Small intestine (tissue), 16 donors: Measurements from ENCODE around the gene GALNT13. TPM values are rescaled to one million over a fixed set of nuclear protein-coding genes. Genes with fewer than 3 reads are reported as not detected.

ENCODE experiments used
- DNase-seq, 2 donors: peaks; one replicate each; pipeline versions ENCODE4 v3.0.0 to v3.0.0-alpha.2; 2013
- FAIRE-seq: peaks from 2 replicates; lab custom pipeline; 2012; peaks lifted over from hg19 to GRCh38; lab: Jason Lieb, UNC
- H3K27ac ChIP-seq, 3 donors: one replicate each; pipeline ENCODE4 v1.5.1; 2013; ENCODE audit warnings: low read length in 2 of 3, mild to moderate bottlenecking in 2 of 3, control low read depth in 1 of 3, inconsistent platforms in 1 of 3, low read depth in 1 of 3, moderate library complexity in 1 of 3
- H3K27me3 ChIP-seq, 3 donors: one replicate each; pipeline ENCODE4 v1.6.1; 2013; ENCODE audit warnings: low read length in 3 of 3, inconsistent platforms in 1 of 3; ENCODE audit not compliant: control insufficient read depth in 3 of 3, insufficient read depth in 3 of 3
- H3K36me3 ChIP-seq, 3 donors: one replicate each; pipeline ENCODE4 v1.6.1; 2013; ENCODE audit warnings: low read length in 3 of 3, inconsistent platforms in 1 of 3, low read depth in 1 of 3, mild to moderate bottlenecking in 1 of 3, moderate library complexity in 1 of 3; ENCODE audit not compliant: control insufficient read depth in 3 of 3, insufficient read depth in 2 of 3
- H3K4me1 ChIP-seq, 3 donors: one replicate each; pipeline ENCODE4 v1.6.1; 2013; ENCODE audit warnings: low read length in 2 of 3, inconsistent platforms in 1 of 3, low read depth in 1 of 3, mild to moderate bottlenecking in 1 of 3, moderate library complexity in 1 of 3; ENCODE audit not compliant: control insufficient read depth in 3 of 3, insufficient read depth in 2 of 3
- H3K4me3 ChIP-seq, 3 donors: one replicate each; pipeline ENCODE4 v1.5.1; 2013; ENCODE audit warnings: low read length in 3 of 3, control low read depth in 1 of 3, inconsistent platforms in 1 of 3, low read depth in 1 of 3, mild to moderate bottlenecking in 1 of 3, moderate library complexity in 1 of 3
- H3K9me3 ChIP-seq, 2 donors: one replicate each; pipeline ENCODE4 v1.6.1; 2013; ENCODE audit warnings: low read depth in 1 of 2, low read length in 1 of 2; ENCODE audit not compliant: control insufficient read depth in 2 of 2, insufficient read depth in 1 of 2
- WGBS, 3 donors: extraction: QIAGEN DNeasy Blood & Tissue Kit; methylation state at CpG; one replicate each; pipeline ENCODE4 v1.1.7; 2013; 5-methylcytosine and 5-hydroxymethylcytosine counted together
- long read RNA-seq, 10 donors: transcript quantifications; one replicate each; lab custom pipeline, GENCODE V29; 2026
- polyA plus RNA-seq, 4 donors: library from polyadenylated mRNA; stranded (reverse) in 3 of 4; unstranded in 1 of 4; fragments of 200-250 nt in 3 of 4; fragments of 120-200 nt in 1 of 4; gene quantifications; one replicate each; pipeline versions ENCODE4 v1.2.1 to v1.2.3, GENCODE V29; 2013
- donor health status: healthy with polysubstance abuse.
- donor health status: control.
- donor health status: control.
- donor health status: Bipolar disorder and iron deficiency.
- donor health status: healthy.

Gene GALNT13
- 1 to 10 TPM in 1 of 4 donors, under 1 TPM in 1, not detected in 2; 0.21 to 4.7 TPM for polyA plus RNA-seq
- long read RNA-seq, donor 1 = 0 reads
- long read RNA-seq, donor 2 = 0 reads
- long read RNA-seq, donor 3 = 0 reads
- long read RNA-seq, donor 4 = 0 reads
- long read RNA-seq, donor 5 = 0 reads
- long read RNA-seq, donor 6 = 0 reads
- long read RNA-seq, donor 7 = 0 reads
- long read RNA-seq, donor 8 = 0 reads
- long read RNA-seq, donor 9 = 0 reads
- long read RNA-seq, donor 10 = 0 reads

GRCh38 chr2:153871231-153872221 lies at the start of gene GALNT13:
Gene GALNT13 (plus strand): TSS chr2:153871922.
- Histone ChIP-seq H3K27me3 (peaks cover 5 to 32% (median 12%) of the 10 kb centered on the region in 3 donors), H3K27ac (no peak within 1 kb of the TSS), H3K4me1 (no peaks in the 10 kb centered on the region), H3K36me3 (no peaks in the 10 kb centered on the region), H3K4me3 (peak within 1 kb of the TSS in 2 of 3 donors; percentile 36 to 44), H3K9me3 (no peaks in the 10 kb centered on the region)
- DNase-seq (peak; percentile 1 to 54), FAIRE-seq (no peak)
- 4 to 9% (median 9%) methylated on average over 77 to 93 of the region's 93 CpGs for WGBS, 3 donors

GRCh38 chr2:153823880-153824279 lies 47.8 kb upstream of the GALNT13 start:
- H3K27ac ChIP-seq = no peak overlapping the region
- 20 to 65% (median 38%) methylated on average over 1 of the region's 1 CpG for WGBS, 3 donors
- H3K9me3 ChIP-seq = peaks cover 0 to 6% of the 10 kb centered on the region in 2 donors
- H3K27me3 ChIP-seq = no peaks in the 10 kb centered on the region
- DNase-seq (no peak), FAIRE-seq (no peak)
- H3K36me3 ChIP-seq = no peaks in the 10 kb centered on the region
- H3K4me1 ChIP-seq = no peaks in the 10 kb centered on the region
- H3K4me3 ChIP-seq = no peak overlapping the region

- H3K27me3 ChIP-seq = no peaks in the 10 kb centered on the region
- H3K9me3 ChIP-seq = peaks cover 0 to 7% of the 10 kb centered on the region in 2 donors
- H3K36me3 ChIP-seq = no peaks in the 10 kb centered on the region
- FAIRE-seq = no peak
- WGBS, 3 donors = 46 to 71% (median 54%) methylated on average over 6 of the region's 6 CpGs
- no peak for DNase-seq
- H3K4me3 ChIP-seq = no peak overlapping the region
- no peak overlapping the region for H3K27ac ChIP-seq
- H3K4me1 ChIP-seq = no peaks in the 10 kb centered on the region
These were observed 43.4 kb upstream of the GALNT13 start for GRCh38 chr2:153828335-153828734.

GRCh38 chr2:153834662-153835061 lies 37.1 kb upstream of the GALNT13 start:
- 74 to 91% (median 82%) methylated on average over 2 of the region's 2 CpGs for WGBS, 3 donors
- no peak overlapping the region for H3K27ac ChIP-seq
- no peaks in the 10 kb centered on the region for H3K4me1 ChIP-seq
- no peaks in the 10 kb centered on the region for H3K27me3 ChIP-seq
- DNase-seq = no peak
- no peak for FAIRE-seq
- peaks cover 0 to 2% of the 10 kb centered on the region in 2 donors for H3K9me3 ChIP-seq
- no peaks in the 10 kb centered on the region for H3K36me3 ChIP-seq
- no peak overlapping the region for H3K4me3 ChIP-seq

GRCh38 chr2:153858250-153858649 lies 13.5 kb upstream of the GALNT13 start:
- Histone ChIP-seq H3K9me3 (no peaks in the 10 kb centered on the region), H3K36me3 (no peaks in the 10 kb centered on the region), H3K4me1 (no peaks in the 10 kb centered on the region), H3K27me3 (no peaks in the 10 kb centered on the region), H3K4me3 (no peak overlapping the region), H3K27ac (no peak overlapping the region)
- DNase-seq = no peak
- WGBS, 3 donors = 84 to 91% (median 86%) methylated on average over 1 of the region's 1 CpG
- FAIRE-seq = no peak

- DNase-seq = no peak
- FAIRE-seq = no peak
- Histone ChIP-seq H3K4me1 (no peaks in the 10 kb centered on the region), H3K27ac (no peak overlapping the region), H3K27me3 (no peaks in the 10 kb centered on the region), H3K9me3 (no peaks in the 10 kb centered on the region), H3K4me3 (no peak overlapping the region), H3K36me3 (no peaks in the 10 kb centered on the region)
- 20 to 25% (median 22%) methylated on average over 2 of the region's 2 CpGs for WGBS, 3 donors
These were observed 7.7 kb upstream of the GALNT13 start for GRCh38 chr2:153864022-153864421.

GRCh38 chr2:153866595-153866994 lies 5.1 kb upstream of the GALNT13 start:
- Histone ChIP-seq H3K4me3 (no peak overlapping the region), H3K27ac (no peak overlapping the region), H3K9me3 (no peaks in the 10 kb centered on the region), H3K36me3 (no peaks in the 10 kb centered on the region), H3K27me3 (peaks cover 4 to 10% (median 6%) of the 10 kb centered on the region in 3 donors), H3K4me1 (no peaks in the 10 kb centered on the region)
- DNase-seq (no peak), FAIRE-seq (peak; percentile 41)

- Histone ChIP-seq H3K27me3 (peaks cover 5 to 32% (median 12%) of the 10 kb centered on the region in 3 donors), H3K9me3 (no peaks in the 10 kb centered on the region), H3K4me3 (no peak overlapping the region), H3K36me3 (no peaks in the 10 kb centered on the region), H3K27ac (no peak overlapping the region), H3K4me1 (no peaks in the 10 kb centered on the region)
- FAIRE-seq (no peak), DNase-seq (peak in 1 of 2 donors; percentile 3)
- 55 to 68% (median 58%) methylated on average over 3 of the region's 3 CpGs for WGBS, 3 donors
These were observed 1.4 kb upstream of the GALNT13 start for GRCh38 chr2:153870308-153870707.
